CD4-positive, alpha-beta memory T cell (primary cell): ENCODE measurements around the gene BAG2. TPM values are rescaled to one million over a fixed set of nuclear protein-coding genes. Genes with fewer than 3 reads are reported as not detected.
A peak's percentile ranks its signal among the peaks of the same experiment; 100 is the strongest.

Experiments
- CTCF ChIA-PET: fragments of 350-600 bp; sonication (Branson Sonifier 250); formaldehyde crosslinking; loops from one replicate; lab custom pipeline; 2021; ENCODE audit warnings: inconsistent platforms; ENCODE audit not compliant: partially characterized antibody; lab: Charles Lee
- POLR2A ChIA-PET: fragments of 350-600 bp; sonication (Branson Sonifier 250); formaldehyde crosslinking; loops from one replicate; lab custom pipeline; 2021; ENCODE audit not compliant: partially characterized antibody; lab: Charles Lee
- DNase-seq, 5 donors: peaks; one replicate each; pipeline versions ENCODE4 v3.0.0 to v3.0.0-alpha.2; 2020 to 2022; ENCODE audit warnings: mixed read lengths in 1 of 5
- H3K27ac ChIP-seq: one replicate; pipeline ENCODE4 v1.7.0; 2013; ENCODE audit warnings: low read depth, low read length
- H3K27me3 ChIP-seq: 2 replicates; pipeline ENCODE4 v1.7.0; 2013; ENCODE audit warnings: mild to moderate bottlenecking, low read length, moderate library complexity; ENCODE audit not compliant: insufficient read depth
- H3K36me3 ChIP-seq: 2 replicates; pipeline ENCODE4 v1.7.0; 2013; ENCODE audit warnings: mild to moderate bottlenecking, low read length, moderate library complexity; ENCODE audit not compliant: insufficient read depth
- H3K4me1 ChIP-seq: 2 replicates; pipeline ENCODE4 v1.7.0; 2013; ENCODE audit warnings: mild to moderate bottlenecking, low read length, moderate library complexity; ENCODE audit not compliant: insufficient read depth
- H3K4me3 ChIP-seq, 2 donors: one replicate each; pipeline ENCODE4 v1.7.0; 2013; ENCODE audit warnings: low read length in 2 of 2, mild to moderate bottlenecking in 1 of 2
- H3K9me3 ChIP-seq, 2 donors: one replicate each; pipeline ENCODE4 v1.7.0; 2013; ENCODE audit warnings: low read length in 2 of 2, control low read depth in 1 of 2; ENCODE audit not compliant: control insufficient read depth in 1 of 2
- H3K27ac Mint-ChIP-seq, 7 donors: one replicate each; pipeline ENCODE4 v1.8.0; 2020 to 2021; ENCODE audit warnings: mixed read lengths in 7 of 7, mild to moderate bottlenecking in 6 of 7, inconsistent platforms in 3 of 7, moderate library complexity in 3 of 7
- H3K27me3 Mint-ChIP-seq, 2 donors: one replicate each; pipeline ENCODE4 v1.8.0; 2020 to 2021; ENCODE audit warnings: mixed read lengths in 2 of 2
- H3K36me3 Mint-ChIP-seq, 2 donors: one replicate each; pipeline ENCODE4 v1.8.0; 2020 to 2021; ENCODE audit warnings: mixed read lengths in 2 of 2, inconsistent platforms in 1 of 2, mild to moderate bottlenecking in 1 of 2
- H3K4me1 Mint-ChIP-seq, 4 donors: one replicate each; pipeline ENCODE4 v1.8.0; 2020 to 2021; ENCODE audit warnings: mixed read lengths in 4 of 4, mild to moderate bottlenecking in 1 of 4
- H3K4me3 Mint-ChIP-seq, 8 donors: one replicate each; pipeline ENCODE4 v1.8.0; 2020 to 2021; ENCODE audit warnings: mixed read lengths in 8 of 8, mild to moderate bottlenecking in 7 of 8, moderate library complexity in 6 of 8, inconsistent platforms in 3 of 8
- H3K9me3 Mint-ChIP-seq, 8 donors: one replicate each; pipeline ENCODE4 v1.8.0; 2020 to 2021; ENCODE audit warnings: mixed read lengths in 8 of 8, mild to moderate bottlenecking in 5 of 8, inconsistent platforms in 3 of 8, moderate library complexity in 1 of 8
- intact Hi-C: fragments of 100-400 bp; cut with micrococcal nuclease; formaldehyde crosslinking; loops from one replicate; pipeline ENCODE4 v1.15.1; 2023
- polyA plus RNA-seq, 2 donors: library from polyadenylated mRNA; unstranded; fragments of 300-500 nt; fragmentation: Illumina TruSeq; gene quantifications; one replicate each; pipeline ENCODE4 v1.2.3, GENCODE V29; 2021
- total RNA-seq, 2 experiments: library from RNA; stranded (reverse); gene quantifications; one replicate each; pipeline ENCODE4 v1.2.3, GENCODE V29; 2021

The BAG2 gene
- total and polyA plus RNA-seq, 4 experiments from 2014 or later = 2.6 to 3.7 (median 3.5) TPM

- H3K27me3 Mint-ChIP-seq = no peaks in the 10 kb centered on the region
- POLR2A ChIA-PET = no interaction called here
- peaks cover 0 to 2% (median 0%) of the 10 kb centered on the region in 8 donors for H3K9me3 Mint-ChIP-seq
- no peak overlapping the region for H3K27ac Mint-ChIP-seq
- intact Hi-C loops = no loop called here
- peaks cover 8% of the 10 kb centered on the region for H3K36me3 ChIP-seq
- H3K9me3 ChIP-seq = no peaks in the 10 kb centered on the region
- H3K36me3 Mint-ChIP-seq = peaks cover 40 to 44% of the 10 kb centered on the region in 2 donors
- no peak overlapping the region for H3K4me3 ChIP-seq
- H3K4me3 Mint-ChIP-seq = no peak overlapping the region
- CTCF ChIA-PET = no interaction called here
- no peaks in the 10 kb centered on the region for H3K4me1 ChIP-seq
- H3K27ac ChIP-seq = no peak overlapping the region
- DNase-seq = no peak
- H3K4me1 Mint-ChIP-seq = no peaks in the 10 kb centered on the region
- no peaks in the 10 kb centered on the region for H3K27me3 ChIP-seq
These were observed 13.0 kb upstream of the BAG2 start for GRCh38 chr6:57159127-57159526.

DNA sequence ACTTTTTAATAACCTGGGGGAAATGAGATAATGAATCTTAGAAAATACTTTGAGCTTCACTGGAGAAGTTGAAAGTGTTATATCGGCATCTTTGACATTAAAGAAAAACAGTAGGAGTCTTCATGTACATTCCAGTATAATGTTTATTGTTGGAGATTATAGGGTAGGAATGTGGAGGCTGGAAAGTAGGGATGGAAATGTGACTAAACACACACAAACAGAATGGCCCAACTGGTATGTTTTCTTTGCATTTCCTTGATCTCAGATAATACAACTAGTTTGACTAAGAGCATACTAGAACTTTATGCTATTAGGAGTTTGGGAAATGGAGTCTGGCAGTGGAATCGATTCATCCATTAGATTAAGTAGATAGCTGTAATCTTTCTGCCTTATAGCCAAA, 10.1 kb upstream of the BAG2 start:
- POLR2A ChIA-PET = interaction anchor here (1.6 kb wide), 1 partner anchor 10 kb away, joined by 9 read pairs; the partner anchor contains the start of gene BAG2

DNA sequence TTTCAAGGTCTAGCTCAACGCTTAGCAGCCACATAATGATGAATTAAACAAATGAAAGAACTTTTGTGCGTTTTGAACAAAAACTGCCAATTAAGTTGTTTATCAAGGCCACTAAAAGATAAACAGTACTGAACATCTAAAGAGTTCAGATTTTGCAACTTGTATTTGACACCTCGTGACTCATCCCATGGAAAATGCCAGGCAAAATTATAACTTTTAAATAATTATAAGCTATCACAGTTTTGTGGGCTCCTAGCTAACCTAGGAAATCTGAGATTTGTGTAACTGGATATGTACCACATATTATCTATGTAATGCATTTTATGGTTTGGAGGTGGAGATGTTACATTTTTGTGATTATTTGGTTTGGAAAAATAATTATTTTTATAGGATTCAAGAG, 9.6 kb upstream of the BAG2 start:
- Histone ChIP-seq H3K27ac (no peak overlapping the region), H3K4me1 (no peaks in the 10 kb centered on the region), H3K36me3 (peaks cover 4% of the 10 kb centered on the region), H3K4me3 (no peak overlapping the region), H3K9me3 (no peaks in the 10 kb centered on the region), H3K27me3 (no peaks in the 10 kb centered on the region)
- Mint-ChIP-seq H3K9me3 (peaks cover 0 to 7% (median 3%) of the 10 kb centered on the region in 8 donors), H3K4me3 (no peak overlapping the region), H3K27ac (no peak overlapping the region), H3K36me3 (peaks cover 57 to 59% of the 10 kb centered on the region in 2 donors), H3K27me3 (no peaks in the 10 kb centered on the region), H3K4me1 (no peaks in the 10 kb centered on the region)
- intact Hi-C loops = no loop called here
- DNase-seq = no peak
- POLR2A ChIA-PET = interaction anchor here (1.6 kb wide), 1 partner anchor 10 kb away, joined by 9 read pairs; the partner anchor contains the start of gene BAG2
- CTCF ChIA-PET = interaction anchor here (1.4 kb wide), 1 partner anchor 9 kb away, joined by 5 read pairs; the partner anchor contains the start of gene BAG2

More for the DNA sequence above, 10.1 kb upstream of the BAG2 start:
- H3K27ac Mint-ChIP-seq = no peak overlapping the region
- H3K4me3 ChIP-seq = no peak overlapping the region
- no peaks in the 10 kb centered on the region for H3K27me3 Mint-ChIP-seq
- intact Hi-C loops = no loop called here
- H3K9me3 ChIP-seq = no peaks in the 10 kb centered on the region
- peaks cover 4% of the 10 kb centered on the region for H3K36me3 ChIP-seq
- H3K9me3 Mint-ChIP-seq = peaks cover 0 to 7% (median 3%) of the 10 kb centered on the region in 8 donors
- no peak for DNase-seq
- H3K4me1 Mint-ChIP-seq = no peaks in the 10 kb centered on the region
- H3K27me3 ChIP-seq = no peaks in the 10 kb centered on the region
- CTCF ChIA-PET = interaction anchor here (1.4 kb wide), 1 partner anchor 9 kb away, joined by 5 read pairs; the partner anchor contains the start of gene BAG2
- H3K27ac ChIP-seq = no peak overlapping the region
- H3K4me3 Mint-ChIP-seq = no peak overlapping the region
- no peaks in the 10 kb centered on the region for H3K4me1 ChIP-seq
- H3K36me3 Mint-ChIP-seq = peaks cover 54 to 57% of the 10 kb centered on the region in 2 donors

- no peak overlapping the region for H3K4me3 Mint-ChIP-seq
- CTCF ChIA-PET = no interaction called here
- no peaks in the 10 kb centered on the region for H3K4me1 ChIP-seq
- H3K27ac Mint-ChIP-seq = no peak overlapping the region
- no peaks in the 10 kb centered on the region for H3K9me3 ChIP-seq
- H3K27me3 ChIP-seq = no peaks in the 10 kb centered on the region
- peaks cover 48 to 55% of the 10 kb centered on the region in 2 donors for H3K36me3 Mint-ChIP-seq
- no peak for DNase-seq
- no peaks in the 10 kb centered on the region for H3K27me3 Mint-ChIP-seq
- no peaks in the 10 kb centered on the region for H3K4me1 Mint-ChIP-seq
- no peak overlapping the region for H3K27ac ChIP-seq
- intact Hi-C loops = no loop called here
- POLR2A ChIA-PET = no interaction called here
- H3K4me3 ChIP-seq = no peak overlapping the region
- H3K9me3 Mint-ChIP-seq = peaks cover 0 to 7% (median 3%) of the 10 kb centered on the region in 8 donors
- H3K36me3 ChIP-seq = peaks cover 4% of the 10 kb centered on the region
These were observed 8.2 kb upstream of the BAG2 start for GRCh38 chr6:57163956-57164355.

GRCh38 chr6:57165080-57165479, 7.0 kb upstream of the BAG2 start:
- H3K36me3 ChIP-seq = peaks cover 4% of the 10 kb centered on the region
- H3K4me1 ChIP-seq = no peaks in the 10 kb centered on the region
- Mint-ChIP-seq H3K9me3 (peaks cover 0 to 7% (median 3%) of the 10 kb centered on the region in 8 donors), H3K27me3 (no peaks in the 10 kb centered on the region), H3K4me3 (no peak overlapping the region), H3K4me1 (no peaks in the 10 kb centered on the region), H3K27ac (peak overlapping the region in 1 of 7 donors; percentile 19), H3K36me3 (peaks cover 51 to 53% of the 10 kb centered on the region in 2 donors)
- no peaks in the 10 kb centered on the region for H3K9me3 ChIP-seq
- intact Hi-C loops = no loop called here
- no peak for DNase-seq
- H3K4me3 ChIP-seq = no peak overlapping the region
- ChIA-PET POLR2A (no interaction called here), CTCF (no interaction called here)
- H3K27me3 ChIP-seq = no peaks in the 10 kb centered on the region
- no peak overlapping the region for H3K27ac ChIP-seq

GRCh38 chr6:57173056-57173885, 1.1 kb downstream of the BAG2 start:
- peak overlapping the region; percentile 55 to 71 for H3K4me3 ChIP-seq
- intact Hi-C loops = no loop called here
- no peaks in the 10 kb centered on the region for H3K27me3 ChIP-seq
- ChIA-PET CTCF (interaction anchor here (0.8 to 1.4 kb wide), 2 partner anchors 16 to 50 kb away, joined by 3 read pairs; no protein-coding TSS in a partner anchor), POLR2A (interaction anchor here (0.8 to 1.9 kb wide), 5 partner anchors 11 to 144 kb away, joined by 3 to 9 read pairs (median 3); partner anchors contain the start of genes PRIM2 and RAB23)
- peaks cover 19 to 45% (median 27%) of the 10 kb centered on the region in 4 donors for H3K4me1 Mint-ChIP-seq
- peak overlapping the region; percentile 57 for H3K27ac ChIP-seq
- H3K27me3 Mint-ChIP-seq = no peaks in the 10 kb centered on the region
- H3K9me3 Mint-ChIP-seq = no peaks in the 10 kb centered on the region
- peak overlapping the region; percentile 78 to 98 (median 91) for H3K27ac Mint-ChIP-seq
- H3K36me3 Mint-ChIP-seq = peaks cover under 1 to 7% of the 10 kb centered on the region in 2 donors
- DNase-seq = peak; percentile 16 to 42 (median 27)
- no peaks in the 10 kb centered on the region for H3K9me3 ChIP-seq
- H3K36me3 ChIP-seq = no peaks in the 10 kb centered on the region
- peak overlapping the region; percentile 88 to 96 (median 92) for H3K4me3 Mint-ChIP-seq
- peaks cover 13% of the 10 kb centered on the region for H3K4me1 ChIP-seq

DNA sequence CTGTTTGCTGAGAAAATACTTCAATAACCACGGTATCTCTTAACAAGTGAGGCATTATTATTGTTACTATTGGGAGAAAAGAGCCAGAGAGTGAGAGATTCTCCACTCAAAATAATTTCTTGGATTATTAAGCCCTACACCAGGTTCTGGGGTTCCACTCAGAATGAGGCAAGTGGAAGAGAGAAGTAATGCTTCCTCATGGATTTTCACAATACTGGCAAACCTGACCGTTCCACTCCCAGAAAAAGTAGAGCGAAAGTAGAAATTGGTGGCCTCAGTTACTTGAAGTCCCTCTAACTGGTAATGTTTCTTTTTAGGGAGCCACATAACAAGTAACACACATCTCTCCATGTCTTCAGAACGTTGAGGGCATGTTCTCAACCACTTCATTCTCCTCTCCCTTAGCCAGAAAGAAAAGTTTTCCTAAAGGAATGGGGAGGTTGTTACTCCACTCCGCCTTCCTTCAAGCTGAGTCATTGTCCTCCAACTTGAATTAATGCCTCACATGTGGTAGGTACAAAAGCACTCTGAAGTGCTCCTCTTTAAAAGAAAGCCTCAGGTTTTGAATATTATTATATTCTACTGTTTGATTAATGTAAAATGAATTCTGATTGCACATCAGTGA, 1.9 kb downstream of the BAG2 start:
- Mint-ChIP-seq H3K27me3 (no peaks in the 10 kb centered on the region), H3K27ac (peak overlapping the region in 6 of 7 donors; percentile 44 to 98 (median 90)), H3K9me3 (no peaks in the 10 kb centered on the region), H3K36me3 (peaks cover 0 to 7% of the 10 kb centered on the region in 2 donors), H3K4me3 (peak overlapping the region; percentile 88 to 96 (median 92)), H3K4me1 (peaks cover 21 to 45% (median 28%) of the 10 kb centered on the region in 4 donors)
- H3K4me1 ChIP-seq = peaks cover 13% of the 10 kb centered on the region
- ChIA-PET CTCF (no interaction called here), POLR2A (no interaction called here)
- no peaks in the 10 kb centered on the region for H3K27me3 ChIP-seq
- DNase-seq = no peak
- intact Hi-C loops = no loop called here
- H3K9me3 ChIP-seq = no peaks in the 10 kb centered on the region
- H3K27ac ChIP-seq = no peak overlapping the region
- peak overlapping the region in 1 of 2 donors; percentile 55 for H3K4me3 ChIP-seq
- no peaks in the 10 kb centered on the region for H3K36me3 ChIP-seq
